ENCODE measurements around the gene TECR. TPM values are rescaled to one million over a fixed set of nuclear protein-coding genes. Genes with fewer than 3 reads are reported as not detected.
"Not testable (repeated sequence)": the region's sequence is repeated elsewhere in the genome, so short reads cannot be mapped to it uniquely, and the experiment has no call there.

TECR gene
- total RNA-seq, 4 donors from 2014 or later, result 75.5 to 126 (median 99.0) TPM

DNA sequence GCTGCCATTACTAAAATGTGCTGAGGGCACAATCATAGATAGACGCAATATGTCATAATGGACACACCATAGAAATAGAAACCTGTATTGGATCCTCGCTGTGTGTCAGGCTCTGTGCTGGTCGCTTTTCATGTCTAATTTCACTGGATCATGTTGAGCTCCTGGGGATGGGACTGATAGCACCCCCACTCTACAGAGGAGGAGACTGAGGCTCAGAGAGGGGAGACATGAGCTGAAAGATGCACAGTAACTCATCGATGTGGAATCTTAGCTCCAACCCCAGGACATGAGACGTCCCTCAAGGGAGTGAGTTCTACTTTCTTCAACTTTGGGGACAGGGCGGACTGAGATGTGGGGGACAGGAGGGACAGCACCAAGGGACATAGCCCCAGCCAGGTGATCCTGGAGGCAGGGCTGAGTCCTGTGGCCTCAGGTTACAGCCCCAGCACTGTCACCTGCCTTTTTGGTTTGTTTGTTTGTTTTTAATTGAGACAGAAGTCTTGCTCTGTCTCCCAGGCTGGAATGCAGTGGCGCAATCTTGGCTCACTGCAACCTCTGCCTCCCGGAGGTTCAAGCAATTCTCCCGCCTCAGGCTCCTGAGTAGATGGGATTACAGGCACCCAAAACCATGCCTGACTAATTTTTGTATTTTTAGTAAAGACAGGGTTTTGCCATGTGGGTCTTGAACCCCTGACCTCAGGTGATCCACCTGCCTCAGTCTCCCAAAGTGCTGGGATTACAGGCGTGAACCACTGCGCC, 26.9 kb upstream of the TECR start:
- H3K9me3 ChIP-seq, result no peaks in the 10 kb centered on the region
- no peak for DNase-seq
- no peak for TF ChIP-seq POLR2A (IDR thresholded peaks at IDR 0.05)
- TF ChIP-seq, protein P1, sequence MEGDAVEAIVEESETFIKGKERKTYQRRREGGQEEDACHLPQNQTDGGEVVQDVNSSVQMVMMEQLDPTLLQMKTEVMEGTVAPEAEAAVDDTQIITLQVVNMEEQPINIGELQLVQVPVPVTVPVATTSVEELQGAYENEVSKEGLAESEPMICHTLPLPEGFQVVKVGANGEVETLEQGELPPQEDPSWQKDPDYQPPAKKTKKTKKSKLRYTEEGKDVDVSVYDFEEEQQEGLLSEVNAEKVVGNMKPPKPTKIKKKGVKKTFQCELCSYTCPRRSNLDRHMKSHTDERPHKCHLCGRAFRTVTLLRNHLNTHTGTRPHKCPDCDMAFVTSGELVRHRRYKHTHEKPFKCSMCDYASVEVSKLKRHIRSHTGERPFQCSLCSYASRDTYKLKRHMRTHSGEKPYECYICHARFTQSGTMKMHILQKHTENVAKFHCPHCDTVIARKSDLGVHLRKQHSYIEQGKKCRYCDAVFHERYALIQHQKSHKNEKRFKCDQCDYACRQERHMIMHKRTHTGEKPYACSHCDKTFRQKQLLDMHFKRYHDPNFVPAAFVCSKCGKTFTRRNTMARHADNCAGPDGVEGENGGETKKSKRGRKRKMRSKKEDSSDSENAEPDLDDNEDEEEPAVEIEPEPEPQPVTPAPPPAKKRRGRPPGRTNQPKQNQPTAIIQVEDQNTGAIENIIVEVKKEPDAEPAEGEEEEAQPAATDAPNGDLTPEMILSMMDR (IDR thresholded peaks at IDR 0.05), result no peak
- no peak overlapping the region for H3K27ac ChIP-seq
- intact Hi-C loops (cut with DNase I), result loop anchor here (10.0 kb wide), 1 partner anchor 52 kb away; no protein-coding TSS in a partner anchor
- H3K4me3 ChIP-seq (replicated peaks in 1 of 3), result no peak overlapping the region
- WGBS, 2 donors, result 75 to 77% methylated on average over 11 of the region's 11 CpGs
- H3K27me3 ChIP-seq, result no peaks in the 10 kb centered on the region
- no peaks in the 10 kb centered on the region for H3K36me3 ChIP-seq
- peaks cover 0 to 1% of the 10 kb centered on the region in 2 donors for H3K4me1 ChIP-seq

DNA sequence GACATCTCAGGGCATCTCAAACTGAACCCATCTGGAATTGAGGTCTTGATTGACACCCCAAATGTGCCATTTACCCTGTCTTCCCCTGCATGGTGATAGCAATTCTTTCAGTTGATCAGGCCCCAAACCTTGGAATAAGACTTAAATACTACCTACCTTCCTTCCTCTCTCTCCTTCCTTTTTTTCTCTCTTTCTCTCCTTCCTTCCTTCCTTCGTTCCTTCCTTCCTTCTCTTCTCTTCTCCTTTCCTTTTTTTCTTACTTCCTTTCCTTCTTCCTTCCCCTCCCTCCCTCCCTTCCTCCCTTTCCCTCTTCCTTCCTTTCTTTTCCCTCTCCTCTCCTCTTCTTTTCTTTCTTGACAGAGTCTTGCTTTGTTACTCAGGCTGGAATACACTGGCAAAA, 26.1 kb upstream of the TECR start:
- Histone ChIP-seq H3K27me3 (no peaks in the 10 kb centered on the region), H3K9me3 (no peaks in the 10 kb centered on the region), H3K4me3 (replicated peaks in 1 of 3) (no peak overlapping the region), H3K4me1 (no peaks in the 10 kb centered on the region), H3K27ac (no peak overlapping the region), H3K36me3 (no peaks in the 10 kb centered on the region)
- intact Hi-C loops (cut with DNase I), result loop anchor here (10.0 kb wide), 1 partner anchor 52 kb away; no protein-coding TSS in a partner anchor
- DNase-seq, result no peak
- 78 to 80% methylated on average over 1 of the region's 1 CpG for WGBS, 2 donors
- no peak for TF ChIP-seq POLR2A (IDR thresholded peaks at IDR 0.05)
- TF ChIP-seq, protein P1 (IDR thresholded peaks at IDR 0.05), result no peak

DNA sequence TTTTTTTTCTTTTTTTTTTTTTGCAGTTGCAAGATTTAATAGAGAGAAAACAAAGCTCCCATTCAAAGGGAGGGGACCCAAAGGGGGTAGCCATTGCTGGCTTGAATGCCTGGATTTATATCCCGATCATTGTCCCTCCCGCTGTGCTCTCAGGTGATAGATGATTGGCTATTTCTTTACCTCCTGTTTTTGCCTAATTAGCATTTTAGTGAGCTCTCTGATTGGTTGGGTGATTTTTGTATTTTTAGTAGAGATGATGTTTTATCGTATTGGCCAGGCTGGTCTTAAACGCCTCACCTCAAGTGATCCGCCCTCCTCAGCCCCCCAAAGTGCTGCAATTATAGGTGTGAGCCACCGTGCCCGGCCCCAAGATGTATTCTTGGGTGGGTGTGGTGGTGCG, 24.8 kb upstream of the TECR start:
- not testable (repeated sequence) for H3K4me1 ChIP-seq; H3K27ac ChIP-seq; H3K36me3 ChIP-seq; DNase-seq; H3K9me3 ChIP-seq; H3K4me3 ChIP-seq (replicated peaks in 1 of 3); H3K27me3 ChIP-seq
- intact Hi-C loops (cut with DNase I), result loop anchor here (10.0 kb wide), 1 partner anchor 50 kb away; no protein-coding TSS in a partner anchor
- 89 to 93% methylated on average over 8 of the region's 8 CpGs for WGBS, 2 donors

DNA sequence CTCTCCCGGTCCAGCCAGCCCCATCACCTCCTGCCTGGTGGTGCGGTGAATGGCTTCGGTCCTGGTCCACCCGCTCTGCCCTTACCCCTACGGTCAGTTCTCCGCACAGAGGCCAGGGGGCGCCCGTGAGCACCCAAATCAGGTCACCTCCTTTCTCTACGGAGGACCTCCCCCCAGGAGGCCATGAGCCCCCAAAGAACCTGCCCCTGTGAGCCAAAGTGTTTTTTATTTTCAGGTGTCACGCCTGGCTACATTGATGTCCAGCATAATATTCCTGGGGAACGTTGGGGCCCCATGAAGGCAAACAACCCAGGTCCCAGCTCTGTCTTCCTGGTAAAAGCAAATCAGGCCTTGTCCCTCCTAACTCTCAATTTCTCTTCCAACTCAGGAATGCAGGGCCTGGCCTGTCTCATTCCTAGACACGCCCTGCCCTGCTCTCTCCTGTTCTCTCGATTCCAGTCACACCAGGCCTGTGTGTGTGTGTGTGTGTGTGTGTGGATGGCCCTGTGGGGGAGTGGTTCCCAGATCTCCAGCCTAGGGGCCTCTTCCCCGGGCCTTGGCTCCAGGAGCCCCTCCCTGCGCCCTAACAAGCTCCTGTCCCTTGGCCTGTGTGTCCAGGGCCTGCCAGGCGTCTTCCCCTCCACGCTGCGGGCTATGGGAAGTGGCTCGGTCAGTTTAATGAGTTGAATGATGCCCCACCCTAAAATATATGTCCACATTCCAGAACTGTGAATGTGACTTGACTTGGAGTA, 23.7 kb upstream of the TECR start:
- Histone ChIP-seq H3K27ac (no peak overlapping the region), H3K4me1 (no peaks in the 10 kb centered on the region), H3K27me3 (no peaks in the 10 kb centered on the region), H3K9me3 (no peaks in the 10 kb centered on the region), H3K4me3 (replicated peaks in 1 of 3) (no peak overlapping the region), H3K36me3 (no peaks in the 10 kb centered on the region)
- intact Hi-C loops (cut with DNase I), result loop anchor here (10.0 kb wide), 1 partner anchor 49 kb away; no protein-coding TSS in a partner anchor
- WGBS, 2 donors, result 45 to 51% methylated on average over 16 to 17 of the region's 19 CpGs
- peak; percentile 43 to 61 for DNase-seq
- TF ChIP-seq, protein P1 (IDR thresholded peaks at IDR 0.05), result peak; percentile 43 to 65 (median 52)
- TF ChIP-seq POLR2A (IDR thresholded peaks at IDR 0.05), result no peak

DNA sequence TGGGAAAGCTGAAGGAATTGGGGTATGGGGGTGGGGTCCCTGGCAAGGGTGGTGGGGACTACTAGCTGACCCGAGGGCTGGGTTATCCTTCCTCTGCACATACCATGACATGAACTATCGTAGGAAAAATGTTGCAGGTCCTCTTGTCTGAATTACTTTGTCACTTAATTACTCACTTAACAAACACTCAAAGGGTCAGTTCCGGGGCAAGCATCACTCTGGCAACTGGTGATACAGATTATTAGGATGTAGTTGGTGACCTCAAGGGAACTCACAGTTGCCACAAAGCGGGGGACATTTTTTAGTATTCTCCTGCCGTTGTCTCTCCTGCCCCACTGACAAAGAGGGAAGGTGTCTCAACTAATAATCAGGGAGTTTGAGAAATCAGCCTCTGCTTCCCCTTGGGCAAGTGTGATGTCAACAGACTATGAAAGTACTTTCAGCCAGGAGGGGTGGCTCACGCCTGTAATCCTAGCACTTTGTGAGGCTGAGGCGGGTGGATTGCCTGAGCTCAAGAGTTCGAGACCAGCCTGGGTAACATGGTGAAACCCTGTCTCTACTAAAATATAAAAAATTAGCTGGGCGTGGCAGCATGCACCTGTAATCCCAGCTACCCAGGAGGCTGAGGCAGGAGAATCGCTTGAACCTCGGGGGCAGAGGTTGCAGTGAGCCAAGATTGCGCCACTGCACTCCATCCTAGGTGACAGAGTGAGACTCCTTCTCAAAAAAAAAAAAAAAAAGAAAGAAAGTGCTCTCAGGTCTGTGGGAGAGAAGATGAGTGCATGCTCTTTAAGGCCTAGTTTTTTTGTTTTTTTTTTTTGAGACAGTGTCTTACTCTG, 21.5 kb upstream of the TECR start:
- WGBS, 2 donors, result 69 to 79% methylated on average over 12 of the region's 12 CpGs
- no peak for DNase-seq
- intact Hi-C loops (cut with DNase I), result loop anchor here (10.0 kb wide), 1 partner anchor 47 kb away; no protein-coding TSS in a partner anchor
- no peaks in the 10 kb centered on the region for H3K9me3 ChIP-seq
- TF ChIP-seq, protein P1 (IDR thresholded peaks at IDR 0.05), result no peak
- no peak for TF ChIP-seq POLR2A (IDR thresholded peaks at IDR 0.05)
- H3K27ac ChIP-seq, result no peak overlapping the region
- H3K36me3 ChIP-seq, result no peaks in the 10 kb centered on the region
- H3K4me3 ChIP-seq (replicated peaks in 1 of 3), result no peak overlapping the region
- H3K4me1 ChIP-seq, result no peaks in the 10 kb centered on the region
- no peaks in the 10 kb centered on the region for H3K27me3 ChIP-seq

Data from thyroid gland (tissue), 4 donors.